Endodermal cell (in vitro differentiated cells): Measurements from ENCODE around the gene RBMS3. TPM values are rescaled to one million over a fixed set of nuclear protein-coding genes. Genes with fewer than 3 reads are reported as not detected.

Experiments
- DNase-seq: peaks from one replicate; pipeline ENCODE4 v3.0.0-alpha.2; 2017
- H3K27ac ChIP-seq: 2 replicates; pipeline ENCODE4 v1.5.1; 2013; ENCODE audit warnings: mild to moderate bottlenecking, low read depth, low read length, moderate library complexity
- H3K27me3 ChIP-seq: 2 replicates; pipeline ENCODE4 v1.6.1; 2013; ENCODE audit warnings: mild to moderate bottlenecking, low read length, moderate library complexity; ENCODE audit not compliant: insufficient read depth, control insufficient read depth, poor library complexity, severe bottlenecking
- H3K36me3 ChIP-seq: 2 replicates; pipeline ENCODE4 v1.7.0; 2013; ENCODE audit warnings: mild to moderate bottlenecking, low read length, moderate library complexity; ENCODE audit not compliant: control insufficient read depth, insufficient read depth
- H3K4me1 ChIP-seq: one replicate; pipeline ENCODE4 v1.7.0; 2013; ENCODE audit warnings: low read length; ENCODE audit not compliant: control insufficient read depth, insufficient read depth
- H3K4me3 ChIP-seq: 2 replicates; pipeline ENCODE4 v1.5.1; 2013; ENCODE audit warnings: mild to moderate bottlenecking, low read length, moderate library complexity
- H3K9ac ChIP-seq: 2 replicates; pipeline ENCODE4 v1.6.1; 2013; ENCODE audit warnings: mild to moderate bottlenecking, low read length, moderate library complexity; ENCODE audit not compliant: poor library complexity, severe bottlenecking; ENCODE audit errors: extremely low read depth
- H3K9me3 ChIP-seq: 2 replicates; pipeline ENCODE4 v1.6.1; 2013; ENCODE audit warnings: mild to moderate bottlenecking, low read length, moderate library complexity; ENCODE audit not compliant: control insufficient read depth
- H3K27ac Mint-ChIP-seq: 2 replicates; pipeline ENCODE4 v1.8.0; 2020; ENCODE audit warnings: mixed read lengths
- H3K27me3 Mint-ChIP-seq: 2 replicates; pipeline ENCODE4 v1.8.0; 2021; ENCODE audit warnings: mild to moderate bottlenecking, mixed read lengths; ENCODE audit not compliant: insufficient read depth
- H3K36me3 Mint-ChIP-seq: 2 replicates; pipeline ENCODE4 v1.8.0; 2020; ENCODE audit warnings: low read depth, mixed read lengths
- H3K4me1 Mint-ChIP-seq: 2 replicates; pipeline ENCODE4 v1.8.0; 2020; ENCODE audit warnings: mixed read lengths
- H3K4me3 Mint-ChIP-seq: 2 replicates; pipeline ENCODE4 v1.8.0; 2020; ENCODE audit warnings: mild to moderate bottlenecking, moderate library complexity, mixed read lengths
- H3K9me3 Mint-ChIP-seq: 2 replicates; pipeline ENCODE4 v1.8.0; 2020; ENCODE audit warnings: mild to moderate bottlenecking, mixed read lengths
- WGBS, 2 experiments: methylation state at CpG; one replicate each; pipeline versions ENCODE4 v1.1.5 to v1.1.7; 2013; ENCODE audit warnings: missing lambda C conversion rate in 2 of 2, mixed read lengths in 1 of 2; ENCODE audit not compliant: insufficient coverage in 1 of 2, insufficient read length in 1 of 2; 5-methylcytosine and 5-hydroxymethylcytosine counted together
- total RNA-seq, 2 donors: library from RNA; stranded (reverse); fragmentation: NEBNext Ultra II Directional in 1 of 2; extraction: Animal tissue kit (Norgen Biotek cat#: 25700) in 1 of 2; gene quantifications; 2 replicates in 1 of 2; 3 replicates in 1 of 2; pipeline ENCODE4 v1.2.1, GENCODE V29; 2021
- TF ChIP-seq, protein P1 (sequence below): fragments of 200-600 bp; sonication (generic); conservative IDR thresholded peaks from 2 replicates; pipeline ENCODE4 v1.5.0; 2021; ENCODE audit warnings: antibody characterized with exemption, mild to moderate bottlenecking

The RBMS3 gene
- total RNA-seq, 2 donors from 2014 or later = 2.0 to 7.3 TPM

DNA sequence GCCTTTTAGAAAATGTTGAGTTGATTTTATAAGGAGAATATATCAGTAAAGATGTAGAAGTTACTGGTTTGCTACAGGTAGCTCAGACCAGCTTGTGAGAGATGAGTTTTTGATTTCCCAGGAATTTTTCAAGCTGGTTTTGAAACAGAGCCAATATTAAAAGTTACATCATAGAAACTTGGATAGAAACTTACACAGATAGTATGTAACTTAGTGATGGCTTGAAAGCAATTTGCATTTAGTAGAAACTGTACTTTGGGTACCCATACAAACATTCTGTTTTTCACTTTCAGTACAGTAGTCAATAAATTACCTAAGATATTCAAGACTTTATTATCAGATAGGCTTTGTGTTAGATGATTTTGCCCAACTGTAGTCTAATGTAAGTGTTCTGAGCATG is 93.4 kb downstream of the RBMS3 start:
- Mint-ChIP-seq H3K9me3 (no peaks in the 10 kb centered on the region), H3K27ac (no peak overlapping the region), H3K27me3 (no peaks in the 10 kb centered on the region), H3K4me3 (no peak overlapping the region), H3K4me1 (no peaks in the 10 kb centered on the region), H3K36me3 (no peaks in the 10 kb centered on the region)
- no peak for DNase-seq
- Histone ChIP-seq H3K9ac (no peak overlapping the region), H3K4me3 (no peak overlapping the region), H3K9me3 (no peaks in the 10 kb centered on the region), H3K27ac (no peak overlapping the region), H3K4me1 (no peaks in the 10 kb centered on the region), H3K27me3 (no peaks in the 10 kb centered on the region), H3K36me3 (no peaks in the 10 kb centered on the region)
- TF ChIP-seq, protein P1, sequence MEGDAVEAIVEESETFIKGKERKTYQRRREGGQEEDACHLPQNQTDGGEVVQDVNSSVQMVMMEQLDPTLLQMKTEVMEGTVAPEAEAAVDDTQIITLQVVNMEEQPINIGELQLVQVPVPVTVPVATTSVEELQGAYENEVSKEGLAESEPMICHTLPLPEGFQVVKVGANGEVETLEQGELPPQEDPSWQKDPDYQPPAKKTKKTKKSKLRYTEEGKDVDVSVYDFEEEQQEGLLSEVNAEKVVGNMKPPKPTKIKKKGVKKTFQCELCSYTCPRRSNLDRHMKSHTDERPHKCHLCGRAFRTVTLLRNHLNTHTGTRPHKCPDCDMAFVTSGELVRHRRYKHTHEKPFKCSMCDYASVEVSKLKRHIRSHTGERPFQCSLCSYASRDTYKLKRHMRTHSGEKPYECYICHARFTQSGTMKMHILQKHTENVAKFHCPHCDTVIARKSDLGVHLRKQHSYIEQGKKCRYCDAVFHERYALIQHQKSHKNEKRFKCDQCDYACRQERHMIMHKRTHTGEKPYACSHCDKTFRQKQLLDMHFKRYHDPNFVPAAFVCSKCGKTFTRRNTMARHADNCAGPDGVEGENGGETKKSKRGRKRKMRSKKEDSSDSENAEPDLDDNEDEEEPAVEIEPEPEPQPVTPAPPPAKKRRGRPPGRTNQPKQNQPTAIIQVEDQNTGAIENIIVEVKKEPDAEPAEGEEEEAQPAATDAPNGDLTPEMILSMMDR = no peak

DNA sequence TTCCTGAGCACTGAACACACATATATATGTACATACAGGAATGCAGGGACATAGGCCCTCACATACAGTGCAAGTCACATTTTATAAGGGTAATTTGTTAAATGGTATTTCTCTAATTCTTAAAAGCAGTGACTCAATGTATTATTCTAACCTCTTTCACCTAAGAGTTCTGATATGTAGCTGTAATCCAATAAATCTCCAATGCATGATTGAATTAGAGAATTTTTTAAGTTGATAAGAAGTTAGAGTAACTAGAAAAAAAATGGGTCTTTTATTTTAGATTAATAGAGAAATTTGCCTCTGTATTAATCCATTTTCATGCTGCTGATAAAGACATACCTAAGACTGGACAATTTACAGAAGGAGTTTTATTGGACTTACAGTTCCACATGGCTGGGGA is 98.2 kb downstream of the RBMS3 start:
- Histone ChIP-seq H3K4me3 (no peak overlapping the region), H3K4me1 (no peaks in the 10 kb centered on the region), H3K27me3 (no peaks in the 10 kb centered on the region), H3K36me3 (no peaks in the 10 kb centered on the region), H3K9ac (no peak overlapping the region), H3K9me3 (no peaks in the 10 kb centered on the region), H3K27ac (no peak overlapping the region)
- no peak overlapping the region for H3K4me3 Mint-ChIP-seq
- H3K36me3 Mint-ChIP-seq = no peaks in the 10 kb centered on the region
- H3K27ac Mint-ChIP-seq = no peak overlapping the region
- no peaks in the 10 kb centered on the region for H3K9me3 Mint-ChIP-seq
- H3K4me1 Mint-ChIP-seq = peaks cover 3% of the 10 kb centered on the region
- TF ChIP-seq, protein P1 = no peak
- H3K27me3 Mint-ChIP-seq = no peaks in the 10 kb centered on the region
- no peak for DNase-seq

DNA sequence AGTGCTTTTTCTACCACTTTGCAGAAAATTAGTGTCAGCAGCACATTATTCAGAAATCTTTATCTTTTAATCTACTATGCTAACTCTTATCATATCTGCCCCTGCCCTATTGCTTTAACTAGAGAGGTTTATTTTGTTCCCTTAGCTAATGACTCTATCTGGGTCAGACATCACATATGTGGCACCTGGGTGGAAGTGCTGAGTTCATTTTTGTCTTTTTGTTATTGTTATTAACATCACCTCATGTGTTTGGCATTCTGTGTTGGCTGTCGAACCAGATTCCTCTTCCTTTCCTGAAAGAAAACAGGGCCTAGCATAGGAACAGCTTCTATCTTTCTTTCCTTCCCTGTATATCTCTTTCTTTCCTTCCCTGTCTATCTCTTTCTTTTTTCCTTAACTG is 100.7 kb downstream of the RBMS3 start:
- no peaks in the 10 kb centered on the region for H3K36me3 ChIP-seq
- no peak overlapping the region for H3K9ac ChIP-seq
- no peaks in the 10 kb centered on the region for H3K4me1 ChIP-seq
- no peaks in the 10 kb centered on the region for H3K27me3 ChIP-seq
- H3K9me3 Mint-ChIP-seq = no peaks in the 10 kb centered on the region
- H3K27me3 Mint-ChIP-seq = no peaks in the 10 kb centered on the region
- H3K9me3 ChIP-seq = no peaks in the 10 kb centered on the region
- WGBS, 2 experiments = 83 to 85% methylated on average over 1 of the region's 1 CpG
- TF ChIP-seq, protein P1 = no peak
- DNase-seq = no peak
- H3K27ac ChIP-seq = no peak overlapping the region
- H3K4me3 Mint-ChIP-seq = no peak overlapping the region
- H3K36me3 Mint-ChIP-seq = no peaks in the 10 kb centered on the region
- H3K27ac Mint-ChIP-seq = no peak overlapping the region
- H3K4me3 ChIP-seq = no peak overlapping the region
- peaks cover 3% of the 10 kb centered on the region for H3K4me1 Mint-ChIP-seq
